Left lung (tissue), 10 donors: ENCODE measurements around the gene AGBL1. TPM values are rescaled to one million over a fixed set of nuclear protein-coding genes. Genes with fewer than 3 reads are reported as not detected.

Experiments used
- ATAC-seq: fragments of 200-7000 bp; cut with Tn5 transposase; one replicate; pipeline ENCODE4 v1.9.1; 2020; ENCODE audit warnings: moderate library complexity
- DNase-seq, 4 donors: peaks; one replicate each; pipeline ENCODE4 v3.0.0-alpha.2; 2013 to 2020
- H3K27ac ChIP-seq, 2 donors: fragments of 200-600 bp; sonication (generic) in 1 of 2; one replicate each; pipeline versions ENCODE4 v1.5.0 to v1.8.0; 2020 to 2021
- H3K27me3 ChIP-seq, 2 donors: fragments of 200-600 bp; sonication (generic) in 1 of 2; one replicate each; pipeline versions ENCODE4 v1.5.0 to v1.8.0; 2020 to 2021
- H3K36me3 ChIP-seq, 2 donors: fragments of 200-600 bp; sonication (generic) in 1 of 2; one replicate each; pipeline versions ENCODE4 v1.5.0 to v1.8.0; 2020 to 2021
- H3K4me1 ChIP-seq, 2 donors: fragments of 200-600 bp; one replicate each; pipeline ENCODE4 v1.8.0; 2021
- H3K4me3 ChIP-seq, 2 donors: fragments of 200-600 bp; sonication (generic) in 1 of 2; one replicate each; pipeline versions ENCODE4 v1.5.0 to v1.8.0; 2020 to 2021; ENCODE audit warnings: mild to moderate bottlenecking in 1 of 2
- H3K9me3 ChIP-seq, 2 donors: fragments of 200-600 bp; sonication (generic) in 1 of 2; one replicate each; pipeline versions ENCODE4 v1.5.0 to v1.8.0; 2020 to 2021
- intact Hi-C, 2 donors: fragments of 100-400 bp; cut with DNase I; formaldehyde crosslinking; loops; one replicate each; pipeline versions ENCODE4 v1.11.2 to v1.14.2; 2022
- polyA plus RNA-seq, 6 donors: library from polyadenylated mRNA; unstranded; fragments of 120-200 nt; gene quantifications; one replicate each; pipeline ENCODE4 v1.2.1, GENCODE V29; 2013; ENCODE audit not compliant: insufficient read length in 6 of 6
- total RNA-seq, 2 donors: library from RNA; stranded (reverse); fragmentation: NEBNext Ultra II Directional; extraction: Animal tissue kit (Norgen Biotek cat#: 25700); gene quantifications; one replicate each; pipeline ENCODE4 v1.2.1, GENCODE V29; 2021
- TF ChIP-seq, protein P1 (sequence below), 2 donors: fragments of 200-600 bp; sonication (generic) in 1 of 2; IDR thresholded peaks; one replicate each; pipeline versions ENCODE4 v1.5.0 to v1.8.0; 2021; ENCODE audit warnings: antibody characterized with exemption in 2 of 2
- donor health status: DM: no; HTN: yes; CAD: no.
- donor health status: DM: no; HTN: no; CAD: no.

Gene AGBL1
- total and polyA plus RNA-seq, 8 donors, result 0.01 to 3.3 (median 0.11) TPM; not detected in 1

DNA sequence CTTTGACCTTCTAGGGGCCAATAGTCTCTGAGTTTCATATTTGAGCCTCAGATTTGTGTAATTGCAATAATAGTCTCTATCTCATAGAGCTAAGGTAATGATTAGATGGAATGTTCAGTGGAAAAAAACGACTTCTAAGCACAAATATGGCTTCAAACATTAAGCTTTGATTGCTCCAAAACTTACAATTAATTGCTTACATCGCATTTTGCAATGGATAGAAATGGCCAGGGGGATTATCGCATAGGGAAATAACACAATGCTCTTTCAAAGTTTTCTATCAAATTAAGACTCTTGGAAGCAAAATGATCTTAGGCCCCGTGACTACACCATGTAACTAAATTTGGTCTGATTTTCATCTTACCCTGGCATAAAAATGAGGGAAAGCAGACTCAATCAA lies 888.6 kb downstream of the AGBL1 start:
- Histone ChIP-seq H3K9me3 (peaks cover 0 to 7% of the 10 kb centered on the region in 2 donors), H3K27me3 (no peaks in the 10 kb centered on the region), H3K4me3 (no peak overlapping the region), H3K4me1 (no peaks in the 10 kb centered on the region), H3K36me3 (no peaks in the 10 kb centered on the region), H3K27ac (no peak overlapping the region)
- ATAC-seq, result no peak
- TF ChIP-seq, protein P1, sequence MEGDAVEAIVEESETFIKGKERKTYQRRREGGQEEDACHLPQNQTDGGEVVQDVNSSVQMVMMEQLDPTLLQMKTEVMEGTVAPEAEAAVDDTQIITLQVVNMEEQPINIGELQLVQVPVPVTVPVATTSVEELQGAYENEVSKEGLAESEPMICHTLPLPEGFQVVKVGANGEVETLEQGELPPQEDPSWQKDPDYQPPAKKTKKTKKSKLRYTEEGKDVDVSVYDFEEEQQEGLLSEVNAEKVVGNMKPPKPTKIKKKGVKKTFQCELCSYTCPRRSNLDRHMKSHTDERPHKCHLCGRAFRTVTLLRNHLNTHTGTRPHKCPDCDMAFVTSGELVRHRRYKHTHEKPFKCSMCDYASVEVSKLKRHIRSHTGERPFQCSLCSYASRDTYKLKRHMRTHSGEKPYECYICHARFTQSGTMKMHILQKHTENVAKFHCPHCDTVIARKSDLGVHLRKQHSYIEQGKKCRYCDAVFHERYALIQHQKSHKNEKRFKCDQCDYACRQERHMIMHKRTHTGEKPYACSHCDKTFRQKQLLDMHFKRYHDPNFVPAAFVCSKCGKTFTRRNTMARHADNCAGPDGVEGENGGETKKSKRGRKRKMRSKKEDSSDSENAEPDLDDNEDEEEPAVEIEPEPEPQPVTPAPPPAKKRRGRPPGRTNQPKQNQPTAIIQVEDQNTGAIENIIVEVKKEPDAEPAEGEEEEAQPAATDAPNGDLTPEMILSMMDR (IDR thresholded peaks at IDR 0.05), result no peak
- intact Hi-C loops, result no loop called here
- DNase-seq, result no peak

DNA sequence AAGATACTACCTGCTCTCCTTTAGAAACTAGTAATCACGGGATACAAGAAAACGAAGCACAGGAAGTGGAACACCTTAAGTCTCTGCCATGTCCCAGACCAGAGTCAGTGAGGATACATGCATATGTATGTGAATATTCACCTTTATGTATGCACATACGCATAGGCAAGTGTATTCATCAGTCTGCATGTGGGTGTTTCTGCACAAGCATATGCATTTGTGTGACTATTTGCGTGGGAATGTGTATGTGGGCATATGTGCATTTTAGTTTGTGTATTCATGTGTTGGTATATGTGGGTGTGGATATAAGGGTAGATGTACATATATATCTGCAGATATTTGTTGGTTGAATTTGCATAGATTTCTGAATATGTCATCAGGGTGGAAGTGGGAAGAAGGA lies 889.7 kb downstream of the AGBL1 start:
- intact Hi-C loops, result no loop called here
- no peak for ATAC-seq
- H3K9me3 ChIP-seq, result peaks cover 0 to 7% of the 10 kb centered on the region in 2 donors
- no peak overlapping the region for H3K4me3 ChIP-seq
- no peaks in the 10 kb centered on the region for H3K4me1 ChIP-seq
- H3K27me3 ChIP-seq, result no peaks in the 10 kb centered on the region
- H3K27ac ChIP-seq, result no peak overlapping the region
- TF ChIP-seq, protein P1 (IDR thresholded peaks at IDR 0.05), result no peak
- DNase-seq, result no peak
- no peaks in the 10 kb centered on the region for H3K36me3 ChIP-seq

DNA sequence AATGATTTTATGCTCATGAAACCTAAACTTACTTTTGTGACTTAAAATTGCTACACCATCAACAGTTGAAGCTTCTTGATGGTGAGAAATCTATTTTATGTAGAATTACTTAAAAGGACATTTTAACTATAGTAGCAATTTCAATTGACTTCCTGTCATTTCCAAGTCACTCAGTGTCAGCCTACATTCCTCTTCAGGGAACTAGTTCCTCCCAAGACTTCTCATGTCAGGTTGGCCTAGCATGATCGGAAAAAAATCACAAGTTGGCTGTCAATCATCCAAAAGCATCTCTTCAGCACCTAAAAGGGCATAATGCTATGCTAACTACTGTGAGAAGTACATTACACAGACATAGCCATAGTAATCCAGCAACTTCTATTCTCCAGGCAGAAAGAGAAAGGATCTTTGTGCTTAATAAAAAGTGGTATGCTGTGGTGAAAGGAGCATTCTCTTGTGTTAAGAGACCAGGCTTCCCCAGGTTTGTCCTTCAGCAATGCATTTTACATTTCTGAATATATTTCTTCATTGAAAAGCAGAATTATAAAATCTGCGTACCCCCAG lies 893.7 kb downstream of the AGBL1 start:
- TF ChIP-seq, protein P1 (IDR thresholded peaks at IDR 0.05), result no peak
- intact Hi-C loops, result no loop called here
- H3K36me3 ChIP-seq, result no peaks in the 10 kb centered on the region
- DNase-seq (no peak), ATAC-seq (no peak)
- H3K4me1 ChIP-seq, result no peaks in the 10 kb centered on the region
- H3K27ac ChIP-seq, result no peak overlapping the region
- no peaks in the 10 kb centered on the region for H3K27me3 ChIP-seq
- peaks cover 0 to 2% of the 10 kb centered on the region in 2 donors for H3K9me3 ChIP-seq
- no peak overlapping the region for H3K4me3 ChIP-seq

DNA sequence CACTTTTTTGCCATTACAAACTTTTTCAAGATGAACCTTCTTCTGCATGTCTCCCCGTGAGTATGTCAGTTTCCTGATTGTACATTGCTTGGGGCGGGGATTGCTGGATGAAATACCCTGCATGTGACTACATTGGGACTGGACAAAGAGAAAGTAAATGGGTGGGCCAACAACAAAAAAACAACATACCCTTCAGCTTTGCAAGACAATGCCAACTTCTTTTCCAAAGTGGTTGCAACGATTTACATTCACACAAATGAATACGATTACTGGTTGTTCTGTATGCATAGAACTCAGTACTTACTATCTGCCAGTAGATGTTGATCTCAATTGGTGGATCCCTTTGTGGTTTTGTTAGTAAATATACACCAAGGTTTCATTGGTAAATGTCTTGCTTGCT lies 908.4 kb downstream of the AGBL1 start:
- Histone ChIP-seq H3K27me3 (no peaks in the 10 kb centered on the region), H3K36me3 (no peaks in the 10 kb centered on the region), H3K27ac (no peak overlapping the region), H3K4me3 (no peak overlapping the region), H3K4me1 (no peaks in the 10 kb centered on the region), H3K9me3 (no peaks in the 10 kb centered on the region)
- TF ChIP-seq, protein P1 (IDR thresholded peaks at IDR 0.05), result no peak
- intact Hi-C loops, result no loop called here
- ATAC-seq (no peak), DNase-seq (no peak)

DNA sequence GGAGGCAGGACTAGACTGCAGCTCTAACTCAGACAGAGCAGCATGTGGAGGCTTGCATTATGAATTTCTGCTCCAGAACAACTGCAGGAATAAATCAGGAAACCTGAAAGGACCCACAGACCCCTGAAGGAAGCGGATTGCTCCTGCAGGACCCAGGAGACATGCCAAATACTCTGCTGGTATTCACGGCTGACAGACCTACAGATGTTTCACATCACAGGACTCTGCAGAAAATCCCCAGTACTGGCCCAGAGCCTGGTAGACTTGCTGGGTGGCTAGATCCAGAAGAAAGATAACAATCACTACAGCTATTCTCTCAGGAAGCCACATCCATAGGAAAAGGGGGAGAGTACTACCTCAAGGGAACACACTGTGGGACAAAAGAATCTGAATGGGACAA lies 942.1 kb downstream of the AGBL1 start:
- Histone ChIP-seq H3K4me3 (no peak overlapping the region), H3K4me1 (no peaks in the 10 kb centered on the region), H3K36me3 (no peaks in the 10 kb centered on the region), H3K27me3 (no peaks in the 10 kb centered on the region), H3K27ac (no peak overlapping the region), H3K9me3 (peaks cover 0 to 22% of the 10 kb centered on the region in 2 donors)
- ATAC-seq (no peak), DNase-seq (no peak)
- intact Hi-C loops, result no loop called here
- TF ChIP-seq, protein P1 (IDR thresholded peaks at IDR 0.05), result no peak
